Loucy (cell line): ENCODE measurements around the gene KRT79.

Experiments used
- H2AFZ ChIP-seq: fragments of 200-600 bp; sonication (generic); 2 replicates; pipeline ENCODE4 v1.6.0; 2016; ENCODE audit warnings: antibody characterized with exemption, mild to moderate bottlenecking, low read length, moderate library complexity
- H3F3A ChIP-seq: fragments of 200-600 bp; 2 replicates; pipeline ENCODE4 v1.6.0; 2016; ENCODE audit warnings: antibody characterized with exemption, low read depth, mild to moderate bottlenecking
- H3K27me3 ChIP-seq: fragments of 200-600 bp; sonication (generic); 2 replicates; pipeline ENCODE4 v1.6.1; 2014; ENCODE audit warnings: low read length, mild to moderate bottlenecking; ENCODE audit not compliant: insufficient read depth, poor library complexity, severe bottlenecking
- H3K36me3 ChIP-seq: fragments of 200-600 bp; sonication (generic); 2 replicates; pipeline ENCODE4 v1.6.1; 2016; ENCODE audit warnings: low read length; ENCODE audit not compliant: insufficient read depth
- H3K4me1 ChIP-seq: fragments of 200-600 bp; sonication (generic); 2 replicates; pipeline ENCODE4 v1.5.1; 2014; ENCODE audit warnings: low read length, mild to moderate bottlenecking; ENCODE audit not compliant: insufficient read depth, poor library complexity, severe bottlenecking
- H3K4me2 ChIP-seq: fragments of 200-600 bp; sonication (generic); 2 replicates; pipeline ENCODE4 v1.6.0; 2014; ENCODE audit warnings: antibody characterized with exemption, low read length, low read depth, mild to moderate bottlenecking; ENCODE audit not compliant: poor library complexity, severe bottlenecking
- H3K4me3 ChIP-seq: fragments of 200-600 bp; sonication (generic); 2 replicates; pipeline ENCODE4 v1.5.1; 2014; ENCODE audit warnings: low read length, mild to moderate bottlenecking, mixed read lengths; ENCODE audit not compliant: poor library complexity, severe bottlenecking
- H3K79me2 ChIP-seq: fragments of 200-600 bp; sonication (generic); 2 replicates; pipeline ENCODE4 v1.6.1; 2014; ENCODE audit warnings: low read length; ENCODE audit not compliant: insufficient read depth
- H3K9ac ChIP-seq: fragments of 200-600 bp; sonication (generic); 2 replicates; pipeline ENCODE4 v1.6.0; 2014; ENCODE audit warnings: mild to moderate bottlenecking, low read depth, low read length, moderate library complexity; ENCODE audit not compliant: poor library complexity, severe bottlenecking
- H3K9me2 ChIP-seq: fragments of 200-600 bp; sonication (generic); replicated peaks from 2 replicates; pipeline ENCODE4 v1.6.1; 2016; ENCODE audit warnings: low read depth, low read length, mixed read lengths
- H3K9me3 ChIP-seq: fragments of 200-600 bp; sonication (generic); 2 replicates; pipeline ENCODE4 v1.6.1; 2014; ENCODE audit warnings: mild to moderate bottlenecking, antibody characterized with exemption, low read length, low read depth; ENCODE audit not compliant: insufficient read depth
- H4K20me1 ChIP-seq: fragments of 200-600 bp; sonication (generic); 2 replicates; pipeline ENCODE4 v1.6.0; 2014; ENCODE audit warnings: antibody characterized with exemption, low read length, mild to moderate bottlenecking; ENCODE audit not compliant: insufficient read depth, poor library complexity, severe bottlenecking
- CTCF ChIP-seq: fragments of 200-600 bp; sonication (generic); conservative IDR thresholded peaks from 2 replicates; pipeline ENCODE4 v1.5.1; 2014; ENCODE audit warnings: mild to moderate bottlenecking, antibody characterized with exemption, low read length
- EZH2phosphoT487 ChIP-seq: fragments of 200-600 bp; IDR thresholded peaks from 2 replicates; pipeline ENCODE4 v1.6.1; 2018; ENCODE audit warnings: antibody characterized with exemption, mild to moderate bottlenecking, moderate library complexity, borderline replicate concordance

The KRT79 gene

GRCh38 chr12:52812749-52813148 is 21.4 kb downstream of the KRT79 start:
- Histone ChIP-seq H3K79me2 (no peaks in the 10 kb centered on the region), H2AFZ (no peak overlapping the region), H4K20me1 (no peaks in the 10 kb centered on the region), H3K4me2 (no peak overlapping the region), H3F3A (no peaks in the 10 kb centered on the region), H3K4me3 (no peak overlapping the region), H3K27me3 (no peaks in the 10 kb centered on the region), H3K9ac (no peak overlapping the region), H3K4me1 (no peaks in the 10 kb centered on the region), H3K36me3 (no peaks in the 10 kb centered on the region), H3K9me2 (no peaks in the 10 kb centered on the region), H3K9me3 (no peaks in the 10 kb centered on the region)
- TF ChIP-seq CTCF (no peak), EZH2phosphoT487 (no peak)

- H3F3A ChIP-seq = no peaks in the 10 kb centered on the region
- H3K9me2 ChIP-seq = no peaks in the 10 kb centered on the region
- H3K9ac ChIP-seq = no peak overlapping the region
- no peaks in the 10 kb centered on the region for H3K9me3 ChIP-seq
- no peak for TF ChIP-seq EZH2phosphoT487
- TF ChIP-seq CTCF = no peak
- no peaks in the 10 kb centered on the region for H3K36me3 ChIP-seq
- no peak overlapping the region for H3K4me2 ChIP-seq
- H4K20me1 ChIP-seq = no peaks in the 10 kb centered on the region
- H2AFZ ChIP-seq = no peak overlapping the region
- no peaks in the 10 kb centered on the region for H3K27me3 ChIP-seq
- no peaks in the 10 kb centered on the region for H3K79me2 ChIP-seq
- no peak overlapping the region for H3K4me3 ChIP-seq
- no peaks in the 10 kb centered on the region for H3K4me1 ChIP-seq
Observed at GRCh38 chr12:52812073-52812400, 22.1 kb downstream of the KRT79 start.

DNA sequence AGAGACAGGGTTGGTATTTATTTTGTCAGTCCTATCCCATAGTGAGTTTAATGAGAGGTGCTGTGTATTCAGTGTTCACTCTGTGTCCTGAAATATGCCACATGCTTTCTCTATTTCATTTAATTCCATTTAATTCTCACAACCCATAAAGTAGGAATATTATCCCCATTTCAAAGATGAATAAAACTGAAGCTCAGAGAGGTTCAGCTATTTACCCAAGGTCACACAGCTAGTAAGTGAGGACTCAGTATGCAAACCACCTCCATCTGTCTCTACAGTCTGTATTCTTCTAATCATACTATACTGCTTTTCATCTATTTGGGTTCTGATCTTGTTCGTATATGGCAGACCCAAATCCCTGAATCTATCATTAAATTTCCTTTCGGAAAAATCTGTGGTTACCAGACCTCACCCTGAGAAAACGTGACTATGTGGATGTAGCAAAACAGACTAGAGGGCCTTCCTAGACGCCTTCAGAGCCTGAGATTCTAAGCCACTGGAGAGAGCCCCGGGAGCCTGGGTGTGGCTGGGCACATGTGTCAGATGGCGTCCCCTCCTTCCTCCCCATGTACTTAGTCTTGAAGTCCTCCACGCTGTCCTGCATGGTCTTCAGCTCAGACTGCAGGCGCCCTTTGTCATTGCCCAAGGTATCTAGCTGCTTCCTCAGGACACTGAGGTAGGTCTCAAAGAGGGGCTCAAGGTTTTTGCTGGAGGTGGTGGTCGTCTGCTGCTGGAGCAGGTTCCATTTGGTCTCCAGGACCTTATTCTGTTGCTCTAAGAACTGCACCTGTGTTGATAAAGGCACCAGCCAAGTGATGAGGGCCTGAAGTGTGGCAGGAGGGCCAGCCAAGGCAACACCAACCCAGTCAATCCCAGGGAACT is 22.7 kb downstream of the KRT79 start:
- Histone ChIP-seq H3K9me3 (no peaks in the 10 kb centered on the region), H3F3A (no peaks in the 10 kb centered on the region), H2AFZ (no peak overlapping the region), H3K79me2 (no peaks in the 10 kb centered on the region), H4K20me1 (no peaks in the 10 kb centered on the region), H3K27me3 (no peaks in the 10 kb centered on the region), H3K4me2 (no peak overlapping the region), H3K36me3 (no peaks in the 10 kb centered on the region), H3K9ac (no peak overlapping the region), H3K4me3 (no peak overlapping the region), H3K4me1 (no peaks in the 10 kb centered on the region), H3K9me2 (no peaks in the 10 kb centered on the region)
- TF ChIP-seq CTCF (no peak), EZH2phosphoT487 (no peak)
